Upper lobe of left lung (tissue), 4 donors: Measurements from ENCODE around the gene SLC16A4.

Source experiments
- POLR2A ChIP-seq, 4 donors: fragments of 450-650 bp; IDR thresholded peaks; one replicate each; pipeline ENCODE4 v1.5.1; 2016 to 2017; ENCODE audit warnings: antibody characterized with exemption in 4 of 4, mild to moderate bottlenecking in 2 of 4
- POLR2AphosphoS5 ChIP-seq, 2 donors: sonication (generic); formaldehyde crosslinking; IDR thresholded peaks; one replicate each; pipeline ENCODE4 v1.5.1; 2017; ENCODE audit warnings: antibody characterized with exemption in 2 of 2
- TF ChIP-seq, protein P1 (sequence below), 6 experiments: fragments of 450-650 bp in 4 of 6; fragments of 200-600 bp in 2 of 6; sonication (generic) in 2 of 6; IDR thresholded peaks; one replicate each; pipeline ENCODE4 v1.5.1; 2016 to 2019; ENCODE audit warnings: antibody characterized with exemption in 6 of 6

GRCh38 chr1:110430901-110431300 is 40.1 kb upstream of the SLC16A4 start:
- TF ChIP-seq, protein P1, sequence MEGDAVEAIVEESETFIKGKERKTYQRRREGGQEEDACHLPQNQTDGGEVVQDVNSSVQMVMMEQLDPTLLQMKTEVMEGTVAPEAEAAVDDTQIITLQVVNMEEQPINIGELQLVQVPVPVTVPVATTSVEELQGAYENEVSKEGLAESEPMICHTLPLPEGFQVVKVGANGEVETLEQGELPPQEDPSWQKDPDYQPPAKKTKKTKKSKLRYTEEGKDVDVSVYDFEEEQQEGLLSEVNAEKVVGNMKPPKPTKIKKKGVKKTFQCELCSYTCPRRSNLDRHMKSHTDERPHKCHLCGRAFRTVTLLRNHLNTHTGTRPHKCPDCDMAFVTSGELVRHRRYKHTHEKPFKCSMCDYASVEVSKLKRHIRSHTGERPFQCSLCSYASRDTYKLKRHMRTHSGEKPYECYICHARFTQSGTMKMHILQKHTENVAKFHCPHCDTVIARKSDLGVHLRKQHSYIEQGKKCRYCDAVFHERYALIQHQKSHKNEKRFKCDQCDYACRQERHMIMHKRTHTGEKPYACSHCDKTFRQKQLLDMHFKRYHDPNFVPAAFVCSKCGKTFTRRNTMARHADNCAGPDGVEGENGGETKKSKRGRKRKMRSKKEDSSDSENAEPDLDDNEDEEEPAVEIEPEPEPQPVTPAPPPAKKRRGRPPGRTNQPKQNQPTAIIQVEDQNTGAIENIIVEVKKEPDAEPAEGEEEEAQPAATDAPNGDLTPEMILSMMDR (IDR thresholded peaks at IDR 0.05), result no peak
- no peak for TF ChIP-seq POLR2A (IDR thresholded peaks at IDR 0.05)
- no peak for TF ChIP-seq POLR2AphosphoS5 (IDR thresholded peaks at IDR 0.05)
